ENCODE data around the gene CACNA1A. TPM values are rescaled to one million over a fixed set of nuclear protein-coding genes. Genes with fewer than 3 reads are reported as not detected.
A peak's percentile ranks its signal among the peaks of the same experiment; 100 is the strongest.

The CACNA1A gene
- total RNA-seq, 2 experiments from 2014 or later: 0.19 to 0.78 TPM

DNA sequence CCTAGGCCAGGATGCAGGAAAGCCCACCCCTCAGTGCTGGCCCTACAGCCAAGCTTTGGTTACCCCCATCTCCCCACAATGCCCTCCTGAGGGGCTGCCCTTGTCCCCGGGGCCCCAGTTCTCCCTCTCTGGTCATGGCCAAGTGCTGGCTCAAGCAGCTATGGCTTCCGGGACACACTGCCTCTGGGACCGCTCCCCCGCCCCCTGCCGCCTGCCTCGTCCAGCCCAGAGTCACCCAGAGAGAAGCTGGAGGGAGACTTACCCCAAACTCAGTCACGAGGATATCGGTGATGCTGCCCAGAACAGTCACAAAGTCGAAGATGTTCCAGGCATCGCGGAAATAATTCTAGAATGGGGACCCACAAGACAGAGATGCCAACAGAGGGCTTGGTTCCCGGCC lies 261.4 kb downstream of the CACNA1A start:
- Histone ChIP-seq H3K9me3 (ENCODE audit: low read length) (no peaks in the 10 kb centered on the region), H3K4me1 (ENCODE audit: insufficient read depth, low read length, poor library complexity, severe bottlenecking) (peaks cover 5% of the 10 kb centered on the region), H2AFZ (ENCODE audit: low read length) (no peak overlapping the region), H3K4me2 (ENCODE audit: low read length) (no peak overlapping the region), H3K79me2 (ENCODE audit: insufficient read depth, low read depth, low read length) (no peaks in the 10 kb centered on the region), H3K4me3 (ENCODE audit: low read depth, low read length, poor library complexity, severe bottlenecking) (no peak overlapping the region), H4K20me1 (ENCODE audit: insufficient read depth, low read length) (no peaks in the 10 kb centered on the region), H3K36me3 (ENCODE audit: insufficient read depth, low read length) (no peaks in the 10 kb centered on the region), H3K9me2 (ENCODE audit: insufficient read depth, low read length) (no peaks in the 10 kb centered on the region), H3K27ac (ENCODE audit: low read depth, low read length, poor library complexity, severe bottlenecking) (no peak overlapping the region)
- no peak for DNase-seq (ENCODE audit: low spot score)
- ChIA-PET POLR2A (interaction anchor here (0.6 kb wide), 1 partner anchor 31 kb away, joined by 3 read pairs; no protein-coding TSS in a partner anchor), CTCF (ENCODE audit: unreplicated experiment) (interaction anchor here (0.5 kb wide), 1 partner anchor 684 kb away, joined by 3 read pairs; no protein-coding TSS in a partner anchor)
- BruUV-seq (replicated peaks): no TSS peak
- TF ChIP-seq EZH2phosphoT487 (IDR thresholded peaks at IDR 0.05; ENCODE audit: borderline replicate concordance, low read depth, low read length): no peak
- TF ChIP-seq, protein P1, sequence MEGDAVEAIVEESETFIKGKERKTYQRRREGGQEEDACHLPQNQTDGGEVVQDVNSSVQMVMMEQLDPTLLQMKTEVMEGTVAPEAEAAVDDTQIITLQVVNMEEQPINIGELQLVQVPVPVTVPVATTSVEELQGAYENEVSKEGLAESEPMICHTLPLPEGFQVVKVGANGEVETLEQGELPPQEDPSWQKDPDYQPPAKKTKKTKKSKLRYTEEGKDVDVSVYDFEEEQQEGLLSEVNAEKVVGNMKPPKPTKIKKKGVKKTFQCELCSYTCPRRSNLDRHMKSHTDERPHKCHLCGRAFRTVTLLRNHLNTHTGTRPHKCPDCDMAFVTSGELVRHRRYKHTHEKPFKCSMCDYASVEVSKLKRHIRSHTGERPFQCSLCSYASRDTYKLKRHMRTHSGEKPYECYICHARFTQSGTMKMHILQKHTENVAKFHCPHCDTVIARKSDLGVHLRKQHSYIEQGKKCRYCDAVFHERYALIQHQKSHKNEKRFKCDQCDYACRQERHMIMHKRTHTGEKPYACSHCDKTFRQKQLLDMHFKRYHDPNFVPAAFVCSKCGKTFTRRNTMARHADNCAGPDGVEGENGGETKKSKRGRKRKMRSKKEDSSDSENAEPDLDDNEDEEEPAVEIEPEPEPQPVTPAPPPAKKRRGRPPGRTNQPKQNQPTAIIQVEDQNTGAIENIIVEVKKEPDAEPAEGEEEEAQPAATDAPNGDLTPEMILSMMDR (conservative IDR thresholded peaks at IDR 0.05; ENCODE audit: low read length): no peak
- intact Hi-C loops (cut with micrococcal nuclease; ENCODE audit: unreplicated experiment): loop anchor here (5.0 kb wide), 1 partner anchor 48 kb away; no protein-coding TSS in a partner anchor

- no peaks in the 10 kb centered on the region for H3K79me2 ChIP-seq (ENCODE audit: insufficient read depth, low read depth, low read length)
- DNase-seq (ENCODE audit: low spot score): peak; percentile 42
- H3K4me3 ChIP-seq (ENCODE audit: low read depth, low read length, poor library complexity, severe bottlenecking): no peak overlapping the region
- no peak overlapping the region for H3K27ac ChIP-seq (ENCODE audit: low read depth, low read length, poor library complexity, severe bottlenecking)
- H4K20me1 ChIP-seq (ENCODE audit: insufficient read depth, low read length): no peaks in the 10 kb centered on the region
- ChIA-PET POLR2A (no interaction called here), CTCF (ENCODE audit: unreplicated experiment) (no interaction called here)
- H3K4me2 ChIP-seq (ENCODE audit: low read length): no peak overlapping the region
- intact Hi-C loops (cut with micrococcal nuclease; ENCODE audit: unreplicated experiment): no loop called here
- no peaks in the 10 kb centered on the region for H3K9me3 ChIP-seq (ENCODE audit: low read length)
- no peaks in the 10 kb centered on the region for H3K9me2 ChIP-seq (ENCODE audit: insufficient read depth, low read length)
- H2AFZ ChIP-seq (ENCODE audit: low read length): no peak overlapping the region
- no TSS peak for BruUV-seq (replicated peaks)
- H3K36me3 ChIP-seq (ENCODE audit: insufficient read depth, low read length): no peaks in the 10 kb centered on the region
- TF ChIP-seq EZH2phosphoT487 (IDR thresholded peaks at IDR 0.05; ENCODE audit: borderline replicate concordance, low read depth, low read length): no peak
- TF ChIP-seq, protein P1 (conservative IDR thresholded peaks at IDR 0.05; ENCODE audit: low read length): peak; percentile 70
- H3K4me1 ChIP-seq (ENCODE audit: insufficient read depth, low read length, poor library complexity, severe bottlenecking): peaks cover 5% of the 10 kb centered on the region
These were observed 264.8 kb downstream of the CACNA1A start for GRCh38 chr19:13241231-13242104.
